Ascending aorta (tissue), 2 donors: Measurements from ENCODE around the gene KLHDC4. TPM values are rescaled to one million over a fixed set of nuclear protein-coding genes. Genes with fewer than 3 reads are reported as not detected.

Experiments used
- DNase-seq, 2 donors: peaks; one replicate each; pipeline ENCODE4 v3.0.0-alpha.2; 2019; ENCODE audit warnings: low spot score in 2 of 2
- H3K27ac ChIP-seq, 2 donors: fragments of 200-600 bp; sonication (generic); one replicate each; pipeline ENCODE4 v1.5.1; 2016 to 2017; ENCODE audit warnings: mild to moderate bottlenecking in 1 of 2
- H3K27me3 ChIP-seq: fragments of 200-600 bp; sonication (generic); one replicate; pipeline ENCODE4 v1.5.1; 2017
- H3K36me3 ChIP-seq, 2 donors: fragments of 200-600 bp; sonication (generic); one replicate each; pipeline ENCODE4 v1.5.1; 2016
- H3K4me1 ChIP-seq, 2 donors: fragments of 200-600 bp; sonication (generic); one replicate each; pipeline ENCODE4 v1.5.1; 2016 to 2017; ENCODE audit warnings: mild to moderate bottlenecking in 1 of 2
- H3K4me3 ChIP-seq, 2 donors: fragments of 200-600 bp; sonication (generic); one replicate each; pipeline ENCODE4 v1.5.1; 2016 to 2017; ENCODE audit warnings: mild to moderate bottlenecking in 1 of 2
- H3K9me3 ChIP-seq, 2 donors: fragments of 200-600 bp; sonication (generic); one replicate each; pipeline ENCODE4 v1.5.1; 2016
- CTCF ChIP-seq, 3 experiments: fragments of 200-600 bp in 2 of 3; fragments of 450-650 bp in 1 of 3; sonication (generic) in 2 of 3; IDR thresholded peaks; one replicate each; pipeline ENCODE4 v1.5.1; 2016 to 2019; ENCODE audit warnings: antibody characterized with exemption in 3 of 3, mild to moderate bottlenecking in 1 of 3, moderate library complexity in 1 of 3
- intact Hi-C: fragments of 100-400 bp; cut with DNase I; formaldehyde crosslinking; loops from one replicate; pipeline ENCODE4 v1.15.1; 2023
- total RNA-seq: library from RNA; depleted of rRNA; stranded (reverse); fragments of >200 nt; gene quantifications from one replicate; pipeline ENCODE4 v1.1.0, GENCODE V29; 2016

KLHDC4 gene
- total RNA-seq, 1 donor from 2014 or later, result 38.4 TPM

DNA sequence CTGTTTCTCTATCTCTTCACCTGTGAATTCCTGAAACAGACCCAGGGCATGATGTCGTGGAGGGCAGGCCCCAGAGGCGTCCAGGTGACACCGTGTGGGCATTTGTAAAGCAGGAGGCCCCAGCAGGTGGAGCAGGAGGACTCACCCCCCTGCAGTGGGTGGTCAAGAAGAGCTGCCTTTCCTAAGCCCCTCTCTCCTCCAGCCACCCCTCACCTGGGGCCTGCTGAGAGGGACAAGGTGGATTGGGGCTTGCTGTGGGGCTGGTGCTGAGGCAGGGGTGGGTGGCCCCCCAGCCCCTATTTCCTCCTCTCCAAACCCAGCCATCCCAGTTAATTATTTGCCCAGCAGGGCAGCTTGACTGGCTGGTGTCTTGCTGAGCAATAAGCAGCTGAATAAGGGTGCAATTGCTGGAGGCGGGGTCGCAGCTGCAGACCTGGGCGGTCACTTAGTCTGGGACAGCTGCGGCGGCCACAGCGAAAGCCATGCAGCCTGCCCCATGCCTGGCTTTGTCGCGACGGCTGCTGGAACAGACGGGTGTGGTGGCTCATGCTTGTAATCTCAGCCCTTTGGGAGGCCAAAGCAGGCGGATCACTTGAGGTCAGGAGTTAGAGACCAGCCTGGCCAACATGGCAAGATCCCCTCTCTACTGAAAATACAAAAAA, 107.1 kb downstream of the KLHDC4 start:
- Histone ChIP-seq H3K4me3 (no peak overlapping the region), H3K9me3 (no peaks in the 10 kb centered on the region), H3K27ac (no peak overlapping the region), H3K4me1 (no peaks in the 10 kb centered on the region), H3K36me3 (no peaks in the 10 kb centered on the region), H3K27me3 (no peaks in the 10 kb centered on the region)
- intact Hi-C loops, result no loop called here
- DNase-seq, result no peak
- TF ChIP-seq CTCF (IDR thresholded peaks at IDR 0.05), result no peak

Other genes starting within 250 kb of the KLHDC4 start
- gene JPH3, start 163.5 kb downstream of the KLHDC4 start, total RNA-seq, result not detected
- gene SLC7A5, start 103.5 kb upstream of the KLHDC4 start, total RNA-seq, result 7.6 TPM
- gene CA5A, start 170.5 kb upstream of the KLHDC4 start, total RNA-seq, result not detected
- 23.4 TPM for gene BANP, start 185.4 kb upstream of the KLHDC4 start, total RNA-seq